K562 (cell line): Measurements from ENCODE around the gene PITX1.

Experiments used
- CHD4 ChIP-seq: fragments of 200-600 bp; sonication (generic); IDR thresholded peaks from 3 replicates; pipeline ENCODE4 v1.6.1; 2012; ENCODE audit warnings: low read depth, mild to moderate bottlenecking, mixed read lengths, low read length, inconsistent platforms; ENCODE audit not compliant: insufficient read depth, insufficient replicate concordance, poor library complexity, severe bottlenecking
- COPS2 ChIP-seq: fragments of 450-650 bp; conservative IDR thresholded peaks from 2 replicates; pipeline ENCODE4 v1.6.1; 2016; ENCODE audit warnings: mild to moderate bottlenecking, moderate library complexity
- FOXJ2 ChIP-seq: fragments of 200-800 bp; sonication (Bioruptor generic); IDR thresholded peaks from 2 replicates; pipeline ENCODE4 v1.6.1; 2016; ENCODE audit warnings: missing genetic modification characterization, missing compliant biosample characterization
- KDM2B ChIP-seq: fragments of 250-450 bp; sonication (Bioruptor Pico); IDR thresholded peaks from 2 replicates; pipeline ENCODE4 v1.8.0; 2021; ENCODE audit warnings: mild to moderate bottlenecking, moderate library complexity
- LARP7 ChIP-seq: fragments of 450-650 bp; IDR thresholded peaks from 2 replicates; pipeline ENCODE4 v1.6.1; 2016
- NCOA6 ChIP-seq: fragments of 450-650 bp; IDR thresholded peaks from 2 replicates; pipeline ENCODE4 v1.6.1; 2017; ENCODE audit warnings: mild to moderate bottlenecking
- SETDB1 ChIP-seq: IDR thresholded peaks from one replicate; pipeline ENCODE4 v1.6.1; 2012; ENCODE audit warnings: low read length, control low read depth, inconsistent platforms
- TF ChIP-seq, protein P1 (sequence below), 3 experiments: IDR thresholded peaks in 2 of 3; conservative IDR thresholded peaks in 1 of 3; 2 replicates each; pipeline ENCODE4 v1.5.1; 2011 to 2012; ENCODE audit warnings: low read length in 3 of 3, mild to moderate bottlenecking in 3 of 3, control low read depth in 2 of 3, improper control_type of control experiment in 1 of 3, inconsistent platforms in 1 of 3, low read depth in 1 of 3, mixed read lengths in 1 of 3, moderate library complexity in 1 of 3; ENCODE audit not compliant: insufficient read depth in 2 of 3

DNA sequence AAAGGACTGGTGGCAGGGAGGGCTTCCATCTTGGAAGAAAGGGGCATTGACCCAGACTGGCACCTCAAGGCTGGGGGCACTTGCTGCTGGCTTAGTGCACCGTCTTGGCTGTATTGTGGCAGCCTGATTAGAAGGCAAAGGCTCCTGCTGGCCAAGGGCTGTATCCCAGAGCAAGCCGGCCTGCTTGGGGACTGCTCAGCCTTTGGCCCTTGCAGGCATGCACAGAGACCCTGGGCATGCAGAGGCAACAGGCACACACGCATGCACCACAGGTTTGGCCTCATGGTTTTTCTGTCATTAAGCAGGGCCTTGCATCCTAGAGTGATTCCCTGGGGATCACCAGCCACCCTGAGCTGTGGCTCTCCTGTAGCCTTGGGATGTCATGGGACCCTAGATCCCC, 29.0 kb downstream of the PITX1 start:
- no peak for TF ChIP-seq FOXJ2 (tag)
- no peak for TF ChIP-seq LARP7
- TF ChIP-seq CHD4 = no peak
- TF ChIP-seq, protein P1, sequence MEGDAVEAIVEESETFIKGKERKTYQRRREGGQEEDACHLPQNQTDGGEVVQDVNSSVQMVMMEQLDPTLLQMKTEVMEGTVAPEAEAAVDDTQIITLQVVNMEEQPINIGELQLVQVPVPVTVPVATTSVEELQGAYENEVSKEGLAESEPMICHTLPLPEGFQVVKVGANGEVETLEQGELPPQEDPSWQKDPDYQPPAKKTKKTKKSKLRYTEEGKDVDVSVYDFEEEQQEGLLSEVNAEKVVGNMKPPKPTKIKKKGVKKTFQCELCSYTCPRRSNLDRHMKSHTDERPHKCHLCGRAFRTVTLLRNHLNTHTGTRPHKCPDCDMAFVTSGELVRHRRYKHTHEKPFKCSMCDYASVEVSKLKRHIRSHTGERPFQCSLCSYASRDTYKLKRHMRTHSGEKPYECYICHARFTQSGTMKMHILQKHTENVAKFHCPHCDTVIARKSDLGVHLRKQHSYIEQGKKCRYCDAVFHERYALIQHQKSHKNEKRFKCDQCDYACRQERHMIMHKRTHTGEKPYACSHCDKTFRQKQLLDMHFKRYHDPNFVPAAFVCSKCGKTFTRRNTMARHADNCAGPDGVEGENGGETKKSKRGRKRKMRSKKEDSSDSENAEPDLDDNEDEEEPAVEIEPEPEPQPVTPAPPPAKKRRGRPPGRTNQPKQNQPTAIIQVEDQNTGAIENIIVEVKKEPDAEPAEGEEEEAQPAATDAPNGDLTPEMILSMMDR (IDR thresholded peaks at IDR 0.05 in 2 of 3, conservative IDR thresholded peaks at IDR 0.05 in 1 of 3; ENCODE audit: insufficient read depth in 2 of 3, low read depth in 1 of 3, low read length in 3 of 3) = no peak
- TF ChIP-seq KDM2B (CRISPR knock-in tag) = no peak
- no peak for TF ChIP-seq SETDB1
- no peak for TF ChIP-seq NCOA6
- TF ChIP-seq COPS2 = no peak
